ENCODE measurements around the gene PHLDA2. TPM values are rescaled to one million over a fixed set of nuclear protein-coding genes. Genes with fewer than 3 reads are reported as not detected.
"Not testable (repeated sequence)": the region's sequence is repeated elsewhere in the genome, so short reads cannot be mapped to it uniquely, and the experiment has no call there.

The PHLDA2 gene
- polyA plus RNA-seq, 2 of the 4 experiments (the other 2 are of a cell fraction) = 7.0 to 49.6 TPM

- H3K4me1 ChIP-seq = peaks cover 30% of the 10 kb centered on the region
- DNase-seq (ENCODE audit: low read depth in 1 of 2, low spot score in 1 of 2); H3K4me3 ChIP-seq; FAIRE-seq; H3K4me2 ChIP-seq; H3K27ac ChIP-seq; POLR2A ChIA-PET; ATAC-seq: not testable (repeated sequence)
- peaks cover 20% of the 10 kb centered on the region for H3K9me3 ChIP-seq
- WGBS (ENCODE audit: missing lambda C conversion rate) = 86% methylated on average over 32 of the region's 32 CpGs
- CTCF ChIA-PET = interaction anchor here (0.6 to 9.5 kb wide), 3 partner anchors 10 to 1167 kb away, joined by 3 to 75 read pairs (median 3); no protein-coding TSS in a partner anchor
- TF ChIP-seq KDM1A (IDR thresholded peaks at IDR 0.05; ENCODE audit: low read depth) = peak; percentile 84
- peak; percentile 32; the same call in 1 of the 2 replicates for TF ChIP-seq HDAC2 (IDR thresholded peaks at IDR 0.05)
- peak; percentile 44 for TF ChIP-seq REST (IDR thresholded peaks at IDR 0.05)
These were observed 8.6 kb upstream of the PHLDA2 start for GRCh38 chr11:2937641-2938457.

- ChIA-PET POLR2A (no interaction called here), CTCF (interaction anchor here (0.6 to 9.5 kb wide), 5 partner anchors 9 to 402 kb away, joined by 3 to 75 read pairs (median 57); no protein-coding TSS in a partner anchor)
- WGBS (ENCODE audit: missing lambda C conversion rate) = 87% methylated on average over 13 of the region's 14 CpGs
- Histone ChIP-seq H3K4me1 (peaks cover 18% of the 10 kb centered on the region), H3K4me3 (no peak overlapping the region), H3K9me3 (peaks cover 20% of the 10 kb centered on the region), H3K27ac (no peak overlapping the region), H3K4me2 (no peak overlapping the region)
- no peak for TF ChIP-seq FOXS1 (CRISPR knock-in tag; IDR thresholded peaks at IDR 0.05)
- TF ChIP-seq POLR2A (IDR thresholded peaks at IDR 0.05; ENCODE audit: low read length) = no peak
- TF ChIP-seq GATA3 (IDR thresholded peaks at IDR 0.05; ENCODE audit: borderline replicate concordance) = no peak
- no peak for TF ChIP-seq SREBF2 (IDR thresholded peaks at IDR 0.05)
- no peak for TF ChIP-seq KDM5A (IDR thresholded peaks at IDR 0.05)
- no peak for TF ChIP-seq TP53 (CRISPR knock-in tag; IDR thresholded peaks at IDR 0.05)
- no peak for TF ChIP-seq RAD21 (conservative IDR thresholded peaks at IDR 0.05 in 1 of 2, IDR thresholded peaks at IDR 0.05 in 1 of 2)
- TF ChIP-seq ZNF302 (CRISPR knock-in tag; IDR thresholded peaks at IDR 0.05) = no peak
- no peak for TF ChIP-seq HES2 (IDR thresholded peaks at IDR 0.05)
- TF ChIP-seq HOXA7 (CRISPR knock-in tag; IDR thresholded peaks at IDR 0.05) = no peak
- TF ChIP-seq JUN (IDR thresholded peaks at IDR 0.05) = no peak
- no peak for TF ChIP-seq USF2 (IDR thresholded peaks at IDR 0.05)
- TF ChIP-seq NFE2L2 (conservative IDR thresholded peaks at IDR 0.05; ENCODE audit: low read length) = no peak
- no peak for TF ChIP-seq EHF (CRISPR knock-in tag; IDR thresholded peaks at IDR 0.05)
- TF ChIP-seq RFX5 (IDR thresholded peaks at IDR 0.05) = no peak
- no peak for TF ChIP-seq TFCP2L1 (CRISPR knock-in tag; IDR thresholded peaks at IDR 0.05)
- TF ChIP-seq HMGXB4 (CRISPR knock-in tag; IDR thresholded peaks at IDR 0.05; ENCODE audit: borderline replicate concordance) = no peak
- TF ChIP-seq CBX2 (IDR thresholded peaks at IDR 0.05; ENCODE audit: borderline replicate concordance, low read depth) = no peak
- TF ChIP-seq KDM1A (IDR thresholded peaks at IDR 0.05; ENCODE audit: low read depth) = no peak
- no peak for TF ChIP-seq NR3C1 (IDR thresholded peaks at IDR 0.05)
- no peak for FAIRE-seq
- ATAC-seq = no peak
- no peak for DNase-seq (ENCODE audit: low read depth in 1 of 2, low spot score in 1 of 2)
These were observed 5.5 kb upstream of the PHLDA2 start for GRCh38 chr11:2934611-2935239.

Measured in A549 (cell line).